Measurements from ENCODE around the gene CC2D2B. TPM values are rescaled to one million over a fixed set of nuclear protein-coding genes. Genes with fewer than 3 reads are reported as not detected.

CC2D2B gene
- total and polyA plus RNA-seq, 2 of the 13 experiments (the other 11 are each of a cell fraction or from before 2014, with no cell fraction given): 0.20 TPM; not detected in 1

DNA sequence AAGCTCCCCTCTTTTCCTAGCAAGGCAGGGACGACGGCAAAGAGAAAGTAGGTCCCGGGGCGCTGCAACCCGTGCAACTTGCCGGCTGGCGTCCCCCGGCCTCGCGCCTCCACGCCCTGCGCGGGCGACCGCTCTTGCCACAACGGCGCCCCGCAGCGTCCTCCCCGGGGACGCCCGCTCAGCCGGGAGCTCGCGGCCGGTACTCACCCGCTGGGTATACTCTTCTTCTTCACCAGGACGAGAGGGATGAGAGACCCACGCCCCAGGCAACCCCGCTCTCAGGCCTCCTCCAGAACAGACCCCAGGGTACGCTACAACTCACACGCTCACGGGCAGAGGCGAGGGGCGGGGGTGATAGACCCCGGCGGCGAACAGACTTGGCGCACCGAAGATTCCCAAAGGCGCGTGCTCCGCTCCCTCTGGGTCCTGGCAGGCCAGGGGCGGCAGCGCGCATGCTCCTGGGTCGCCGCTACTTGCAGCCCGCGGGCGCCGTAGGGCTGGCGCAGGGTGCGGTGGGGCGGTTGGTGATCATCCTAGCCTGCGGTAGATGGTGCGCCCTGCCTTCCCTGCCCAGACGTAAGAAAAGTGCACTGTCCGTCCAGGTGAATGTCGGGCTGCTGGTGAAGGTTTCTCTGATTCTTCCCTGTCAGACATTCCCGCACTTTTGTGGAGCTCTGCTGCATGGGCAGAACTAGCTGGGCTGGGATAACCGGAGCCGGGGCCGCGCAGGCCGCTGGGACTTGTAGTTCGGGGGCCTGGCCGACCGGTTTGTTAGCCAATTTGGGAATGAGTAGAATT, at the start of gene CC2D2B (continued):
- no peak for TF ChIP-seq CBX2 (IDR thresholded peaks at IDR 0.05; ENCODE audit: low read depth, low read length)
- peak; percentile 31; the same call in 1 of the 2 replicates for TF ChIP-seq CBX2 (CRISPR knock-in tag; IDR thresholded peaks at IDR 0.05; ENCODE audit: low read depth)
- TF ChIP-seq, protein P1, sequence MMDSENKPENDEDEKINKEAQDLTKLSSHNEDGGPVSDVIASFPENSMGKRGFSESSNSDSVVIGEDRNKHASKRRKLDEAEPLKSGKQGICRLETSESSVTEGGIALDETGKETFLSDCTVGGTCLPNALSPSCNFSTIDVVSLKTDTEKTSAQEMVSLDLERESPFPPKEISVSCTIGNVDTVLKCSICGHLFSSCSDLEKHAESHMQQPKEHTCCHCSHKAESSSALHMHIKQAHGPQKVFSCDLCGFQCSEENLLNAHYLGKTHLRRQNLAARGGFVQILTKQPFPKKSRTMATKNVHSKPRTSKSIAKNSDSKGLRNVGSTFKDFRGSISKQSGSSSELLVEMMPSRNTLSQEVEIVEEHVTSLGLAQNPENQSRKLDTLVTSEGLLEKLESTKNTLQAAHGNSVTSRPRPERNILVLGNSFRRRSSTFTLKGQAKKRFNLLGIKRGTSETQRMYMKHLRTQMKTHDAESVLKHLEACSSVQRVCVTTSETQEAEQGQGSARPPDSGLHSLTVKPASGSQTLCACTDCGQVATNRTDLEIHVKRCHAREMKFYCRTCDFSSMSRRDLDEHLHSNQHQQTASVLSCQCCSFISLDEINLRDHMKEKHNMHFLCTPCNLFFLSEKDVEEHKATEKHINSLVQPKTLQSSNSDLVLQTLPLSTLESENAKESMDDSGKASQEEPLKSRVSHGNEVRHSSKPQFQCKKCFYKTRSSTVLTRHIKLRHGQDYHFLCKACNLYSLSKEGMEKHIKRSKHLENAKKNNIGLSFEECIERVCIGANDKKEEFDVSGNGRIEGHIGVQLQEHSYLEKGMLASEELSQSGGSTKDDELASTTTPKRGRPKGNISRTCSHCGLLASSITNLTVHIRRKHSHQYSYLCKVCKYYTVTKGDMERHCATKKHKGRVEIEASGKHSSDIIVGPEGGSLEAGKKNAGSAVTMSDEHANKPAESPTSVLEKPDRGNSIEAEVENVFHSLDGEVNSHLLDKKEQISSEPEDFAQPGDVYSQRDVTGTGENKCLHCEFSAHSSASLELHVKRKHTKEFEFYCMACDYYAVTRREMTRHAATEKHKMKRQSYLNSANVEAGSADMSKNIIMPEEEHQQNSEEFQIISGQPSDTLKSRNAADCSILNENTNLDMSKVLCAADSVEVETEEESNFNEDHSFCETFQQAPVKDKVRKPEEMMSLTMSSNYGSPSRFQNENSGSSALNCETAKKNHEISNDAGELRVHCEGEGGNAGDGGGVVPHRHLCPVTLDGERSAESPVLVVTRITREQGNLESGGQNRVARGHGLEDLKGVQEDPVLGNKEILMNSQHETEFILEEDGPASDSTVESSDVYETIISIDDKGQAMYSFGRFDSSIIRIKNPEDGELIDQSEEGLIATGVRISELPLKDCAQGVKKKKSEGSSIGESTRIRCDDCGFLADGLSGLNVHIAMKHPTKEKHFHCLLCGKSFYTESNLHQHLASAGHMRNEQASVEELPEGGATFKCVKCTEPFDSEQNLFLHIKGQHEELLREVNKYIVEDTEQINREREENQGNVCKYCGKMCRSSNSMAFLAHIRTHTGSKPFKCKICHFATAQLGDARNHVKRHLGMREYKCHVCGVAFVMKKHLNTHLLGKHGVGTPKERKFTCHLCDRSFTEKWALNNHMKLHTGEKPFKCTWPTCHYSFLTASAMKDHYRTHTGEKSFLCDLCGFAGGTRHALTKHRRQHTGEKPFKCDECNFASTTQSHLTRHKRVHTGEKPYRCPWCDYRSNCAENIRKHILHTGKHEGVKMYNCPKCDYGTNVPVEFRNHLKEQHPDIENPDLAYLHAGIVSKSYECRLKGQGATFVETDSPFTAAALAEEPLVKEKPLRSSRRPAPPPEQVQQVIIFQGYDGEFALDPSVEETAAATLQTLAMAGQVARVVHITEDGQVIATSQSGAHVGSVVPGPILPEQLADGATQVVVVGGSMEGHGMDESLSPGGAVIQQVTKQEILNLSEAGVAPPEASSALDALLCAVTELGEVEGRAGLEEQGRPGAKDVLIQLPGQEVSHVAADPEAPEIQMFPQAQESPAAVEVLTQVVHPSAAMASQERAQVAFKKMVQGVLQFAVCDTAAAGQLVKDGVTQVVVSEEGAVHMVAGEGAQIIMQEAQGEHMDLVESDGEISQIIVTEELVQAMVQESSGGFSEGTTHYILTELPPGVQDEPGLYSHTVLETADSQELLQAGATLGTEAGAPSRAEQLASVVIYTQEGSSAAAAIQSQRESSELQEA (CRISPR knock-in tag; IDR thresholded peaks at IDR 0.05; ENCODE audit: not compliant biosample characterization): no peak
- no peak for TF ChIP-seq MAFG (CRISPR knock-in tag; IDR thresholded peaks at IDR 0.05)
- 0 out of 2 replicates have a peak, but pooled peaks have one; percentile 78 for TF ChIP-seq ZNF264 (CRISPR knock-in tag; IDR thresholded peaks at IDR 0.05)
- peak; percentile 75; the same call in 1 of the 2 replicates for TF ChIP-seq ZNF543 (CRISPR knock-in tag; IDR thresholded peaks at IDR 0.05)
- peak; percentile 24; the same call in 1 of the 2 replicates for TF ChIP-seq ZNF670 (CRISPR knock-in tag; IDR thresholded peaks at IDR 0.05; ENCODE audit: borderline replicate concordance)
- no peak for TF ChIP-seq SETDB1 (CRISPR knock-in tag; IDR thresholded peaks at IDR 0.05; ENCODE audit: borderline replicate concordance)
- TF ChIP-seq ZNF17 (CRISPR knock-in tag; IDR thresholded peaks at IDR 0.05): no peak
- no peak for TF ChIP-seq NCOA1 (CRISPR knock-in tag; IDR thresholded peaks at IDR 0.05)
- TF ChIP-seq MXD4 (CRISPR knock-in tag; IDR thresholded peaks at IDR 0.05): peak; percentile 32; the same call in 1 of the 2 replicates
- TF ChIP-seq, protein P2, sequence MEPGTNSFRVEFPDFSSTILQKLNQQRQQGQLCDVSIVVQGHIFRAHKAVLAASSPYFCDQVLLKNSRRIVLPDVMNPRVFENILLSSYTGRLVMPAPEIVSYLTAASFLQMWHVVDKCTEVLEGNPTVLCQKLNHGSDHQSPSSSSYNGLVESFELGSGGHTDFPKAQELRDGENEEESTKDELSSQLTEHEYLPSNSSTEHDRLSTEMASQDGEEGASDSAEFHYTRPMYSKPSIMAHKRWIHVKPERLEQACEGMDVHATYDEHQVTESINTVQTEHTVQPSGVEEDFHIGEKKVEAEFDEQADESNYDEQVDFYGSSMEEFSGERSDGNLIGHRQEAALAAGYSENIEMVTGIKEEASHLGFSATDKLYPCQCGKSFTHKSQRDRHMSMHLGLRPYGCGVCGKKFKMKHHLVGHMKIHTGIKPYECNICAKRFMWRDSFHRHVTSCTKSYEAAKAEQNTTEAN (CRISPR knock-in tag; conservative IDR thresholded peaks at IDR 0.05): no peak
- TF ChIP-seq, protein P3, sequence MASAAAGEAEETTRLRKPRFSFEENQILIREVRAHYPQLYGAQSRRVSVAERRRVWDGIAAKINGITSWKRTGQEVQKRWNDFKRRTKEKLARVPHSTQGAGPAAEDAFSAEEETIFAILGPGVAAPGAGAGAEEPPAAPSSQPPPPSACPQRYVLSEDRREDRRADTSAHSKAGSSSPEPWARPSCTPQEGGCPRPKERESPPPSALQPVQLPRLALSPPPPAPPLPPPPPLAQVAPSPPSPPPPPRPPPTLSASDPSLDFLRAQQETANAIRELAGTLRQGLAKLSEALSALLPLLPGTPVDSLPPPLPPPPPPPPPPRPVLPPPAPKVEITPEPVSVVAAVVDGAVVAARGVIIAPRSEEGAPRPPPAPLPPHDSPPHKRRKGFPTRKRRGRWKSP (CRISPR knock-in tag; IDR thresholded peaks at IDR 0.05): peak; percentile 90
- peak; percentile 90 for TF ChIP-seq ARNT2 (CRISPR knock-in tag; IDR thresholded peaks at IDR 0.05; ENCODE audit: low read depth)
- TF ChIP-seq ZFP36L1 (CRISPR knock-in tag; IDR thresholded peaks at IDR 0.05): no peak
- TF ChIP-seq, protein P4, sequence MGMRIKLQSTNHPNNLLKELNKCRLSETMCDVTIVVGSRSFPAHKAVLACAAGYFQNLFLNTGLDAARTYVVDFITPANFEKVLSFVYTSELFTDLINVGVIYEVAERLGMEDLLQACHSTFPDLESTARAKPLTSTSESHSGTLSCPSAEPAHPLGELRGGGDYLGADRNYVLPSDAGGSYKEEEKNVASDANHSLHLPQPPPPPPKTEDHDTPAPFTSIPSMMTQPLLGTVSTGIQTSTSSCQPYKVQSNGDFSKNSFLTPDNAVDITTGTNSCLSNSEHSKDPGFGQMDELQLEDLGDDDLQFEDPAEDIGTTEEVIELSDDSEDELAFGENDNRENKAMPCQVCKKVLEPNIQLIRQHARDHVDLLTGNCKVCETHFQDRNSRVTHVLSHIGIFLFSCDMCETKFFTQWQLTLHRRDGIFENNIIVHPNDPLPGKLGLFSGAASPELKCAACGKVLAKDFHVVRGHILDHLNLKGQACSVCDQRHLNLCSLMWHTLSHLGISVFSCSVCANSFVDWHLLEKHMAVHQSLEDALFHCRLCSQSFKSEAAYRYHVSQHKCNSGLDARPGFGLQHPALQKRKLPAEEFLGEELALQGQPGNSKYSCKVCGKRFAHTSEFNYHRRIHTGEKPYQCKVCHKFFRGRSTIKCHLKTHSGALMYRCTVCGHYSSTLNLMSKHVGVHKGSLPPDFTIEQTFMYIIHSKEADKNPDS (CRISPR knock-in tag; IDR thresholded peaks at IDR 0.05): no peak
